Cardiac fibroblast (primary cell): Measurements from ENCODE around the gene PTPRN2.

Source experiments
- DNase-seq, 2 donors: peaks; one replicate each; pipeline versions ENCODE4 v3.0.0 to v3.0.0-alpha.2; 2010; ENCODE audit warnings: low read depth in 2 of 2
- H3K4me3 ChIP-seq, 2 donors: replicated peaks in 1 of 2; 1 replicate in 1 of 2; 2 replicates in 1 of 2; pipeline ENCODE4 v1.5.1; 2011; ENCODE audit warnings: low read depth in 2 of 2, low read length in 2 of 2, mild to moderate bottlenecking in 2 of 2, moderate library complexity in 1 of 2
- TF ChIP-seq, protein P1 (sequence below): IDR thresholded peaks from one replicate; pipeline ENCODE4 v1.5.1; 2011; ENCODE audit warnings: low read depth, mild to moderate bottlenecking, low read length, inconsistent platforms

Gene PTPRN2

DNA sequence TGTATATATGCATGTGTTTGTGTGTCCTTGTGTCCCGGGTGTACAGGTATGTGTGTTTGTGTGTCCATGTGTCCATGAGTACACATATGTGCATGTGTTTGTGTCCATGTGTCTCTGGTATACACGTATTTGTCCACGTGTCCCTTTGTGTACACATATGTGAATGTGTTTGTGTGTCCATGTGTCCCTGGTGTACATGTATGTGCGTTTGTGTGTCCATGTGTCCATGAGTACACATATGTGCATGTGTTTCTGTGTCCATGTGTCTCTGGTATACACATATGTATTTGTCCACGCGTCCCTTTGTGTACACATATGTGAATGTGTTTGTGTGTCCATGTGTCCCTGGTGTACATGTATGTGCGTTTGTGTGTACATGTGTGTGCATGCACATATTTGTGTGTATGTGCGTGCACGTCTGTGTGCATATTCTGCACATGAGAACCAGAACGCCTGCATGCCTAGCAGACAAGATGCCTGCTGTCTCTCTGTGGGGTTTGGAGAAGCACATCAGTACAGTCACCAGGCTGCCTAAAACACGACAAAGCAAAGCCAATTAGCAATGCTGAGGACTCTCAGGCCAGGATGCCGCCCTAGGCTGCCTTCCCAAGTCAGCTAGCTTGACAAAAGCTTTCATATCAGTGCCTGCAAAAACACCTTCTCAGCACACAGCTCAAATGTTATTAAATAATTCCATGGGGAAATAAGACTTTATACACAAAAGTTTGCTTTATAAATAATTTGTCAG lies 327.8 kb downstream of the PTPRN2 start:
- DNase-seq, result no peak
- TF ChIP-seq, protein P1, sequence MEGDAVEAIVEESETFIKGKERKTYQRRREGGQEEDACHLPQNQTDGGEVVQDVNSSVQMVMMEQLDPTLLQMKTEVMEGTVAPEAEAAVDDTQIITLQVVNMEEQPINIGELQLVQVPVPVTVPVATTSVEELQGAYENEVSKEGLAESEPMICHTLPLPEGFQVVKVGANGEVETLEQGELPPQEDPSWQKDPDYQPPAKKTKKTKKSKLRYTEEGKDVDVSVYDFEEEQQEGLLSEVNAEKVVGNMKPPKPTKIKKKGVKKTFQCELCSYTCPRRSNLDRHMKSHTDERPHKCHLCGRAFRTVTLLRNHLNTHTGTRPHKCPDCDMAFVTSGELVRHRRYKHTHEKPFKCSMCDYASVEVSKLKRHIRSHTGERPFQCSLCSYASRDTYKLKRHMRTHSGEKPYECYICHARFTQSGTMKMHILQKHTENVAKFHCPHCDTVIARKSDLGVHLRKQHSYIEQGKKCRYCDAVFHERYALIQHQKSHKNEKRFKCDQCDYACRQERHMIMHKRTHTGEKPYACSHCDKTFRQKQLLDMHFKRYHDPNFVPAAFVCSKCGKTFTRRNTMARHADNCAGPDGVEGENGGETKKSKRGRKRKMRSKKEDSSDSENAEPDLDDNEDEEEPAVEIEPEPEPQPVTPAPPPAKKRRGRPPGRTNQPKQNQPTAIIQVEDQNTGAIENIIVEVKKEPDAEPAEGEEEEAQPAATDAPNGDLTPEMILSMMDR, result no peak
- H3K4me3 ChIP-seq, result no peak overlapping the region

DNA sequence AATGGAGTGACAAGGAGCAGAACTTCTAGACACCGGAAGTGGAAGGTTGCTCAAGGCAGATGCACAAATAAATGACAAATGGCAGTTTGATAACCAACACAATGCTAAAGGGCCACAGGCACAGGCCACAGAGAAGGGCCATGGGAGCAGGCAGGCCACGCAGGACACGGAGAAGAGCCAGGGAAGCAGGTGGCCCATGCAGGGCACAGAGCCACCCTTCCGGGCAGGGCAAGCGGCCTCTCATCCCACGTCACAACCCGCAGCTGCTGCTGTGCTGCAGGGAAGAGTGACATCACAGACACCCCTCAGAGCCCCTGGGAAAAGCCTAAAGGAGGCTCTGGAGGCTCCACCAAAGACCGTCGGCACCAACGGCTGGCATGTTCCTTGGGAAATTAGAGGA lies 328.5 kb downstream of the PTPRN2 start:
- no peak for DNase-seq
- no peak overlapping the region for H3K4me3 ChIP-seq
- TF ChIP-seq, protein P1, result no peak

DNA sequence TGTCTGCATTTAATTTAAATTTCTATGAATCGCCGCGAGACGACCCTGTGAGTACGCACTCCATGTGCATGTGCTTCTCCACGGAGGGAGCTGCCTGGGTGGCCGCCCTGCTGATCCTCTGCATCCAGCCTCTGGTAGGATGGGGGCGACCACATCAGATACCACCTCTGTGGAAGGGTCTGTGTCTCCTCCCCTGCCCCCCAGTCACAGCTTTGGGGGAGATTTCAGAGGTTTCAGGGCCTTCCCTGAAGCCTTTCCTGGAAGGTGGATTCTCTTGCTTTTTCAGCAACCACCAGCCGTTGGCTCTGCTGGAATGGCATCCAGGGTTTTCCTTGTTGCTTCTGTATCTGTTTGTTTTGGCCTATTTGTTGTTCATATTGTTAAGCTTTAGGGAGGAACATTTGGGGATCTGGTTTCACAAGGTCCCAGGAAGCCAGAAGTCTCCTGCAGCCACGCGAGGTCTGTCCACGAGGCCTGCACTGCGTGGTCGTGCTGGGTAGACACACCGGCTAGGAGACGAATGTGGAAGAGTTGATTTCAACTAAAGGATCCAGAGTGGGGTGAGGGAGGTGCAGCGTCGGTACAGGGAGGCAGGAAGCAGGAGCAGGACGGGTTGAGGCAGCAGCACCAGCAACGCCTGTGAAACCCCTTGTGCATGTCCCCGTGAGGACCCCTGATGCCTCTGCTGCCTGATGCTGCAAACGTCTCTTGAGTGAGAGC lies 329.1 kb downstream of the PTPRN2 start:
- no peak for DNase-seq
- H3K4me3 ChIP-seq, result no peak overlapping the region
- TF ChIP-seq, protein P1, result no peak

DNA sequence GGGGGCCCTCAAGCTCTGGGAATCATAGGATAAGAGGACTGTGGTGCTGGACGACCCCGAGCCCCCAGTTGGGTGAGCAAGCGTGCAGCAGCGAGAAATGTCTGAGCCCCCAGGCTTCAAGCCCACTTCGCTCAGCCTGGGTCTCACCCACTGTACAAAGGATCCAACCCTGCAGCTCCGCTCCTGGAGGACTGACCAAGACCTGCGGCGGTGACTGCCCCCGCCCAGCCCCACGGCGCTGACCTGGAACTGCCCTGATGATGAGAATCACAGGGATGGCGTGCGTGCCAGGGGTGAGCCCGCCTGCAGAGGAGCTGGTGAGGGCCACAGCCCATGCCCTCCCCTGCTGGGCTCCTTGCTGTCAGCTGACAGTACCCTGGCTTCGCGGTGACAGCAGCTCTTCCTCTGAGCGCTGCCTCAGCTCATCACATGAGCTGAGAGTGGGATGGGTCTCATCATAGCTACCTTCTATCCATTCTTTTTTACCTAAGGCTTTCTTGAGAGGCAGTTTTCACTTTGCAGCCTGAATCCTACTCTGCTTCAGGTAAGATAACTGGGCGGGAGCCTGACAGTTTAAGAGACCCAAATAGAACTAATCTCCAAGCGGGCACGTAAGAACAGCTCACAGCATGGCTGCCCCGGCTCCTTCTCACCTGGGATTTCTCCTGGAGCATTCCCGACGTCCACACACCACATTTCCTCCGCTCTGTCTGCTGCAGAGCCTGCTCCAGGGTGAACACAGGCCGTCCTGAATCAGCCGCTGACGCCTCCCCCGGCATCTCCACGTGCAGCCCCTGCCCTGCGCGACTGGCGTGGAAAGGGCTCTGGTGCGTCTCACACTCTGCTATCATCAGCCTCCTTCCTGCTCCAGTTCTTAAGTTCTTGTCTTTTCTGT lies 329.9 kb downstream of the PTPRN2 start:
- DNase-seq, result no peak
- no peak overlapping the region for H3K4me3 ChIP-seq
- TF ChIP-seq, protein P1, result no peak

DNA sequence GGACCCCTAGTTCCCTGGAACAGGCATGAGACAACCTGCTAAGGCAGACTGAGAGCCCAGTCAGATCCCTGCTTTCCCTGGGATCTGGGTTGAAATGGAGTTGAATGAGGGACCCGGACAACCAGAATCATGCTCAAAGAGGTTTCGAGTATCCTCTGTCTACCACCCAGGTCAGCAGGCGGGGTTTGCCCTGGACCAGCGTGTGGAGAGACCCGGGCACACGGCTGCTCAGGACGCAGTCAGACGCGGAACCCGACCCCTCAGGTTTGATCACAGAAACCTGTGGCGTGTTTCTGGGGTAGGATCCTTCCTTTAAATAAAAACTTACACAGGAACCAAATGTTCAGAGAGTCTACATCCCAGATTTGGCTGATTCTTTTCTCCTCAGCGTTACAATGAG lies 330.6 kb downstream of the PTPRN2 start:
- DNase-seq, result no peak
- TF ChIP-seq, protein P1, result no peak

DNA sequence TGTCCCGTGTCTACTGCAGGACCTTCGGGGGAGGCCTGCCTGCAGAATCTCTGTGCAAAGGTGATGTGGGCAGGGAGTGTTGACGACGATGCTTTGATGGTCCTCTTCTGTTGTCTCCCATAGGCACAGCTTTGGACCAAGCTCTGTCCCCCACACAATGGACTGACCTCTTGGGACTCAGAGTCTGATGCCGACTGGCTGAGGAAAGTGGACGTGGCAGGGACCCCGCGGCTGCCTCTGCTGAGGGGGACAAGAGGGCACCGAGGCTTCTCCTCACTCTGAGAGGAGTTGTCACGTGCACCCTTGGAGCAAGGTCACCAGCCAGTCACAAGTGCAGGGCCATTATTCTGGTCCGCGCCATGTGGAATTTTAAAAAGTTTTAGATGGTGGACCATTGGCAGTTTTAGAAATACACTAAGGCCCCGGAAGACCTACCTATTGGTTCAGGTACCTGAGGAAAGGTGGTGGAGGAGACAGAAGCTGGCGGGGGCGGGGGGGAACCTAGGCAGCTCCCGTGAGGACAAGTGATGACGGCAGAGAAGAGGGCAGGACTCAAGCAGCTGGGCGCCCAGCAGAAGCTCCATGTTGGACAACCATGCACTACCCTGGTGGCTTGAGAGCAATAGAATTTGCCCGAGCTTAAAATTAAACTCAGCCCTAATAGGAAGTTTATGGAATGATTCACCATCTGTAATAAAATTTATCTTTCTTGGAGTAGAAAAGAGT lies 331.4 kb downstream of the PTPRN2 start:
- no peak for DNase-seq
- TF ChIP-seq, protein P1, result no peak
- H3K4me3 ChIP-seq, result no peak overlapping the region

More for the DNA sequence above, 330.6 kb downstream of the PTPRN2 start:
- no peak overlapping the region for H3K4me3 ChIP-seq
